Stomach (tissue), 4 donors: ENCODE results near the gene COL27A1.

ENCODE experiments used
- CTCF ChIP-seq, 7 experiments: fragments of 450-650 bp in 4 of 7; fragments of 200-600 bp in 3 of 7; sonication (generic) in 3 of 7; IDR thresholded peaks; one replicate each; pipeline ENCODE4 v1.5.1; 2016 to 2019; ENCODE audit warnings: antibody characterized with exemption in 7 of 7, control low read depth in 2 of 7, mild to moderate bottlenecking in 1 of 7
- EP300 ChIP-seq: sonication (generic); formaldehyde crosslinking; IDR thresholded peaks from one replicate; pipeline ENCODE4 v1.6.1; 2017; ENCODE audit warnings: antibody characterized with exemption
- POLR2A ChIP-seq, 4 donors: fragments of 450-650 bp; IDR thresholded peaks; one replicate each; pipeline ENCODE4 v1.6.1; 2016; ENCODE audit warnings: antibody characterized with exemption in 4 of 4, control low read depth in 2 of 4, mild to moderate bottlenecking in 1 of 4, moderate library complexity in 1 of 4
- POLR2AphosphoS5 ChIP-seq, 3 donors: sonication (generic); formaldehyde crosslinking; IDR thresholded peaks; one replicate each; pipeline ENCODE4 v1.6.1; 2016; ENCODE audit warnings: antibody characterized with exemption in 3 of 3

GRCh38 chr9:114334490-114334889 lies 179.2 kb downstream of the COL27A1 start:
- no peak for TF ChIP-seq CTCF (IDR thresholded peaks at IDR 0.05)
- no peak for TF ChIP-seq EP300
- no peak for TF ChIP-seq POLR2AphosphoS5 (IDR thresholded peaks at IDR 0.05)
- TF ChIP-seq POLR2A (IDR thresholded peaks at IDR 0.05), result no peak
